Adrenal gland (tissue), 5 donors: ENCODE data around the gene AZI2.

Experiments used
- POLR2A ChIP-seq, 2 donors: fragments of 450-650 bp; IDR thresholded peaks; one replicate each; pipeline ENCODE4 v1.6.1; 2017; ENCODE audit warnings: antibody characterized with exemption in 2 of 2, mild to moderate bottlenecking in 2 of 2, moderate library complexity in 1 of 2
- TF ChIP-seq, protein P1 (sequence below), 6 experiments: fragments of 450-650 bp in 4 of 6; fragments of 200-600 bp in 2 of 6; sonication (generic) in 1 of 6; IDR thresholded peaks; 1 replicate in 5 of 6; 2 replicates in 1 of 6; pipeline versions ENCODE4 v1.5.1 to v1.8.0; 2016 to 2021; ENCODE audit warnings: antibody characterized with exemption in 6 of 6, mild to moderate bottlenecking in 2 of 6, moderate library complexity in 1 of 6
- donor health status: DM: no; HTN: no; CAD: no.

DNA sequence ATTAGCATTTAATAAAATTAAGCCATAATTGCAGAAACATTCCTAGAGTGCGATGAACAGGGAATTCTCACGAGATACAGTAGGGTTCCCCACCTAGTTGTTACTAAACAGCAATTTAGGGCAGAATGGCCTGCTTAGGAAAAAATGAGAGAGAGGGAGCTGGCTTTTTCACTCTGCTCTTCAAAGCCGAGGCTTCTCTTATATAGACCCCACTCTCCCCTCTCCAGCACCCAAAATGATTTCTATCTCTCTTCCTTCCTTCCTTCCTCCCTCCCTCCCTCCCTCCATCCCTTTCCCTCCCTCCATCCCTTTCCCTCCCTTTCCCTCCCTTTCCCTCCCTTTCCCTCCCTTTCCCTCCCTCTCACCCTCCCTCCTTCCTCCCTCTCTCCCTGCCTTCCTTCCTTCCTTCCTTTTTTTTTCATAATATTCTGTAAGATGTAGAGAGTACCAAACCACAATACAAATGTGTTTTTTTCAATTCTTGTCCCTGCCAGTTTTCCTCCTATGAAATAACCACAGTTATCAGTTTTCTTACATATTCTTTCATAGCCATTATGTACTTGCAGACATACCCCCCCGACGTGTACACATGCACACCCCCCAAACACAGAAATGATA is 48.2 kb downstream of the AZI2 start:
- TF ChIP-seq, protein P1, sequence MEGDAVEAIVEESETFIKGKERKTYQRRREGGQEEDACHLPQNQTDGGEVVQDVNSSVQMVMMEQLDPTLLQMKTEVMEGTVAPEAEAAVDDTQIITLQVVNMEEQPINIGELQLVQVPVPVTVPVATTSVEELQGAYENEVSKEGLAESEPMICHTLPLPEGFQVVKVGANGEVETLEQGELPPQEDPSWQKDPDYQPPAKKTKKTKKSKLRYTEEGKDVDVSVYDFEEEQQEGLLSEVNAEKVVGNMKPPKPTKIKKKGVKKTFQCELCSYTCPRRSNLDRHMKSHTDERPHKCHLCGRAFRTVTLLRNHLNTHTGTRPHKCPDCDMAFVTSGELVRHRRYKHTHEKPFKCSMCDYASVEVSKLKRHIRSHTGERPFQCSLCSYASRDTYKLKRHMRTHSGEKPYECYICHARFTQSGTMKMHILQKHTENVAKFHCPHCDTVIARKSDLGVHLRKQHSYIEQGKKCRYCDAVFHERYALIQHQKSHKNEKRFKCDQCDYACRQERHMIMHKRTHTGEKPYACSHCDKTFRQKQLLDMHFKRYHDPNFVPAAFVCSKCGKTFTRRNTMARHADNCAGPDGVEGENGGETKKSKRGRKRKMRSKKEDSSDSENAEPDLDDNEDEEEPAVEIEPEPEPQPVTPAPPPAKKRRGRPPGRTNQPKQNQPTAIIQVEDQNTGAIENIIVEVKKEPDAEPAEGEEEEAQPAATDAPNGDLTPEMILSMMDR (IDR thresholded peaks at IDR 0.05) = no peak
- no peak for TF ChIP-seq POLR2A (IDR thresholded peaks at IDR 0.05)
